HepG2 (cell line): ENCODE measurements around the gene JTB. TPM values are rescaled to one million over a fixed set of nuclear protein-coding genes. Genes with fewer than 3 reads are reported as not detected.

Source experiments
- CEBPG ChIP-seq: IDR thresholded peaks from 2 replicates; pipeline ENCODE4 v1.6.1; 2016
- CENPT ChIP-seq: sonication (generic); formaldehyde crosslinking; IDR thresholded peaks from 2 replicates; pipeline ENCODE4 v1.8.0; 2022; ENCODE audit warnings: low read depth, mild to moderate bottlenecking, moderate library complexity, missing genetic modification reagents
- CHCHD3 ChIP-seq: sonication (generic); formaldehyde crosslinking; IDR thresholded peaks from 2 replicates; pipeline ENCODE4 v1.8.0; 2022; ENCODE audit warnings: mild to moderate bottlenecking, missing genetic modification reagents, moderate library complexity
- GRHL1 ChIP-seq: sonication (generic); formaldehyde crosslinking; conservative IDR thresholded peaks from 2 replicates; pipeline ENCODE4 v1.8.0; 2022; ENCODE audit warnings: missing genetic modification reagents
- MAFF ChIP-seq: IDR thresholded peaks from 2 replicates; pipeline ENCODE4 v1.6.1; 2011; ENCODE audit warnings: low read depth, low read length, improper control_type of control experiment
- MED13 ChIP-seq: sonication (generic); formaldehyde crosslinking; IDR thresholded peaks from 2 replicates; pipeline ENCODE4 v1.5.0; 2020; ENCODE audit warnings: missing genetic modification reagents
- PHF8 ChIP-seq: sonication (generic); formaldehyde crosslinking; IDR thresholded peaks from 2 replicates; pipeline ENCODE4 v1.5.0; 2020; ENCODE audit warnings: missing genetic modification reagents
- POLR2A ChIP-seq, 2 experiments: IDR thresholded peaks; 2 replicates each; pipeline ENCODE4 v1.6.1; 2011; ENCODE audit warnings: low read depth in 2 of 2, low read length in 2 of 2, mild to moderate bottlenecking in 1 of 2, moderate library complexity in 1 of 2; ENCODE audit not compliant: insufficient read depth in 1 of 2
- RELA ChIP-seq: sonication (generic); formaldehyde crosslinking; IDR thresholded peaks from 2 replicates; pipeline ENCODE4 v1.4.0; 2020; ENCODE audit warnings: missing genetic modification reagents
- SNAPC2 ChIP-seq: sonication (generic); formaldehyde crosslinking; IDR thresholded peaks from 2 replicates; pipeline ENCODE4 v1.8.1; 2022; ENCODE audit warnings: mild to moderate bottlenecking, missing genetic modification reagents
- TIGD3 ChIP-seq: sonication (generic); formaldehyde crosslinking; IDR thresholded peaks from 2 replicates; pipeline ENCODE4 v1.5.1; 2020; ENCODE audit warnings: mild to moderate bottlenecking, missing genetic modification reagents, borderline replicate concordance
- ZBTB1 ChIP-seq: sonication (generic); formaldehyde crosslinking; IDR thresholded peaks from 2 replicates; pipeline ENCODE4 v1.4.0; 2020; ENCODE audit warnings: missing genetic modification reagents, borderline replicate concordance
- ZFP82 ChIP-seq: sonication (generic); formaldehyde crosslinking; IDR thresholded peaks from 2 replicates; pipeline ENCODE4 v1.5.1; 2020; ENCODE audit warnings: mild to moderate bottlenecking, missing genetic modification reagents, borderline replicate concordance
- ZNF263 ChIP-seq: sonication (generic); formaldehyde crosslinking; IDR thresholded peaks from 2 replicates; pipeline ENCODE4 v1.4.0; 2020; ENCODE audit warnings: missing genetic modification reagents
- ZNF350 ChIP-seq: sonication (generic); formaldehyde crosslinking; IDR thresholded peaks from 2 replicates; pipeline ENCODE4 v1.4.0; 2020; ENCODE audit warnings: mild to moderate bottlenecking, low read depth, missing genetic modification reagents, borderline replicate concordance
- ZNF407 ChIP-seq: sonication (generic); formaldehyde crosslinking; IDR thresholded peaks from one replicate; pipeline ENCODE4 v1.5.1; 2020; ENCODE audit warnings: mild to moderate bottlenecking, missing genetic modification reagents; ENCODE audit errors: not compliant biosample characterization
- ZNF776 ChIP-seq: sonication (generic); formaldehyde crosslinking; IDR thresholded peaks from 2 replicates; pipeline ENCODE4 v1.4.0; 2020; ENCODE audit warnings: mild to moderate bottlenecking, missing genetic modification reagents
- polyA plus RNA-seq, 8 experiments: library from polyadenylated mRNA; depleted of rRNA in 3 of 8; stranded (reverse) in 7 of 8; unstranded in 1 of 8; fragments of >200 nt; fragmentation: Illumina TruSeq in 4 of 8; extraction: Trizol in 4 of 8; gene quantifications; 2 replicates each; pipeline versions ENCODE4 v1.2.1 to v1.2.3, GENCODE V29; 2011 to 2016; ENCODE audit warnings: low read depth in 4 of 8, missing spikeins in 1 of 8, mixed read lengths in 1 of 8; ENCODE audit not compliant: insufficient read depth in 1 of 8
- total RNA-seq, 5 experiments: library from RNA; depleted of rRNA; stranded (reverse); fragments of >200 nt; fragmentation: Illumina TruSeq; extraction: Trizol; gene quantifications; 2 replicates each; pipeline ENCODE4 v1.2.3, GENCODE V29; 2016; ENCODE audit warnings: low read depth in 1 of 5
- TF ChIP-seq, protein P1 (sequence below), 2 experiments: fragments of 450-650 bp in 1 of 2; sonication (generic) in 1 of 2; formaldehyde crosslinking; IDR thresholded peaks; 2 replicates each; pipeline versions ENCODE4 v1.5.0 to v1.8.0; 2020 to 2022; ENCODE audit warnings: mild to moderate bottlenecking in 1 of 2, missing genetic modification reagents in 1 of 2

Gene JTB
- total and polyA plus RNA-seq, 2 of the 13 experiments (the other 11 are each of a cell fraction or from before 2014, with no cell fraction given), result 96.7 to 99.2 TPM

DNA sequence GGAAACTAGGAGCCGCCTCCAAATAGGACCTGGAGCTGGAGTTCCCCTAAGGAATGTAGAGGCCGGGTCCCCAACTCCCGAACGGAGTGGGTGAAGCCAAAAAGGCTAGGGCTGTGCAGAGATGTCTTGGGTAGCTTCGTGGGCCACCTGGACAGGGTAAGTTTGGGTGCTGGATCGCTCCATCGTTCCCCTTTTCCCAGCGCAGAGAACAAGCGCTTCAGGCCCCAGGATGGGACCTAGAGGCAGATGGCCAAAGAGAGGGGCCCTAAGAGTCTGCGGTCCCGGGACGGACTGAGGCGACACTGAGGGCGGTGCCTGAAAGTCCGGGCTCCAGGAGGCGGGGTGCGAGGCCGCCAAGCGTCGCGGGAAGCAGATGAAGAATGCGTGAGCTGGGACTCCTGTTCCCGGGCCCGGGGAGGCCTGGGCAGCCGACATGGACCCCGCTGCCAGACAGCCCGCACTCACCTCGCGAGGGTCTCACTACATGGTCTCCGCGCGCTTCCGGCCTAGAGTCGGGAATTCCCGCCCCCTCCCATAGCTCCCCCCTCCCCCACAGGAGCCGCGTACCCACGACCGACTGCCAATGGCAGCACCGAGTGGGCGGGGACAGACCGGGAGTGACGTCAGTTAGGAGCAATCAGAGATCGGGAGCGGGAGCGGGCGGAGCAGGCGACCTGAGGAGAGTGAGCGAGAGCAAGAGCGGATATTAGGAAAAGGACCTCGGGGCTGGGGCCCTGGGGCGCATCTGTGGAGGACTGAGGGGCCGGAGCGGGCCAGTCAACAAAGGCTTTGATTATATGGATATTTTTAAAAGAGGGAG lies 14.2 kb downstream of the JTB start, which contains the start of gene SLC39A1 (continued):
- TF ChIP-seq ZNF407 (CRISPR knock-in tag) (peak; percentile 45), POLR2A (IDR thresholded peaks at IDR 0.05; ENCODE audit: insufficient read depth in 1 of 2, low read depth in 2 of 2, low read length in 2 of 2) (peak; percentile 77 to 83), MED13 (no peak), CENPT (no peak), ZNF350 (CRISPR knock-in tag) (no peak), ZBTB1 (CRISPR knock-in tag) (no peak), TIGD3 (peak; percentile 79; the same call in 1 of the 2 replicates), ZNF263 (peak; percentile 45), CEBPG (no peak), ZNF776 (CRISPR knock-in tag) (0 out of 2 replicates have a peak, but pooled peaks have one; percentile 29), SNAPC2 (CRISPR knock-in tag) (no peak), MAFF (no peak), GRHL1 (CRISPR knock-in tag) (no peak), PHF8 (CRISPR knock-in tag) (peak; percentile 52; the same call in 1 of the 2 replicates), RELA (CRISPR knock-in tag) (no peak), CHCHD3 (CRISPR knock-in tag) (no peak), ZFP82 (CRISPR knock-in tag) (no peak)
- TF ChIP-seq, protein P1, sequence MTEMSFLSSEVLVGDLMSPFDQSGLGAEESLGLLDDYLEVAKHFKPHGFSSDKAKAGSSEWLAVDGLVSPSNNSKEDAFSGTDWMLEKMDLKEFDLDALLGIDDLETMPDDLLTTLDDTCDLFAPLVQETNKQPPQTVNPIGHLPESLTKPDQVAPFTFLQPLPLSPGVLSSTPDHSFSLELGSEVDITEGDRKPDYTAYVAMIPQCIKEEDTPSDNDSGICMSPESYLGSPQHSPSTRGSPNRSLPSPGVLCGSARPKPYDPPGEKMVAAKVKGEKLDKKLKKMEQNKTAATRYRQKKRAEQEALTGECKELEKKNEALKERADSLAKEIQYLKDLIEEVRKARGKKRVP (CRISPR knock-in tag; IDR thresholded peaks at IDR 0.05), result no peak
